ENCODE results near the gene SIGLEC11. TPM values are rescaled to one million over a fixed set of nuclear protein-coding genes. Genes with fewer than 3 reads are reported as not detected.
A peak's percentile ranks its signal among the peaks of the same experiment; 100 is the strongest.

Gene SIGLEC11
- total RNA-seq, 2 donors from 2014 or later = 0.32 to 0.45 TPM

- intact Hi-C loops (cut with DNase I) = no loop called here
- Histone ChIP-seq H3K4me1 (no peaks in the 10 kb centered on the region), H3K36me3 (peaks cover 14% of the 10 kb centered on the region), H3K27ac (no peak overlapping the region), H3K4me3 (no peak overlapping the region), H3K9ac (ENCODE audit: low read depth in 2 of 2, low read length in 2 of 2) (no peak overlapping the region), H3K9me3 (no peaks in the 10 kb centered on the region), H3K27me3 (no peaks in the 10 kb centered on the region)
- DNase-seq = no peak
- TF ChIP-seq CTCF (IDR thresholded peaks at IDR 0.05) = no peak
Observed at GRCh38 chr19:49999371-50000010, 38.5 kb upstream of the SIGLEC11 start.

DNA sequence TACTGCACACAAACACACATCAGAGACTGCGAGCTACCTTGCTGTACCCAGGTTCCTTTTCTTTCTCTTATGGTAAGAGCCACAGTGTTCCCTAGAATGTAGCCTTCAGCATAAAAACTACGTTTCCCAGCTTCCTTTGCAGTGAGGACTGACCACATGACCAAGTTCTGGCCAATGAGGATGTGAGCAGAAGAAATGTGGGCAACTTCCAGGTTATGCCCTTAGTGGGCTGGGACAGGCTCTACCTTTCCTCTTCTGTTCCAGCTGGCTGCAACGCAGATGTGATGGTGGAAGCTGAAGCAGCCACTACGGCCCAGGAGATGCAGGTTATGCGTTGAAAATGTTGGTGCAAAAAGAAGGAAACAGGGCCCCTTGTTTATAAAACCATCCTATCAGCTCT, 36.7 kb upstream of the SIGLEC11 start:
- no peak for DNase-seq
- intact Hi-C loops (cut with DNase I) = no loop called here
- Histone ChIP-seq H3K4me1 (no peaks in the 10 kb centered on the region), H3K36me3 (peaks cover 16% of the 10 kb centered on the region), H3K4me3 (no peak overlapping the region), H3K9ac (ENCODE audit: low read depth in 2 of 2, low read length in 2 of 2) (no peak overlapping the region), H3K9me3 (no peaks in the 10 kb centered on the region), H3K27me3 (no peaks in the 10 kb centered on the region), H3K27ac (no peak overlapping the region)
- no peak for TF ChIP-seq CTCF (IDR thresholded peaks at IDR 0.05)

- no peaks in the 10 kb centered on the region for H3K4me1 ChIP-seq
- H3K9me3 ChIP-seq = no peaks in the 10 kb centered on the region
- H3K4me3 ChIP-seq = no peak overlapping the region
- H3K36me3 ChIP-seq = no peaks in the 10 kb centered on the region
- intact Hi-C loops (cut with DNase I) = no loop called here
- no peak for TF ChIP-seq CTCF (IDR thresholded peaks at IDR 0.05)
- H3K9ac ChIP-seq (ENCODE audit: low read depth in 2 of 2, low read length in 2 of 2) = no peak overlapping the region
- no peak for DNase-seq
- no peak overlapping the region for H3K27ac ChIP-seq
- no peaks in the 10 kb centered on the region for H3K27me3 ChIP-seq
Observed at GRCh38 chr19:49988433-49988832, 27.5 kb upstream of the SIGLEC11 start.

- H3K36me3 ChIP-seq = no peaks in the 10 kb centered on the region
- no peak overlapping the region for H3K27ac ChIP-seq
- no peaks in the 10 kb centered on the region for H3K4me1 ChIP-seq
- no peak for TF ChIP-seq CTCF (IDR thresholded peaks at IDR 0.05)
- no peak for DNase-seq
- H3K9ac ChIP-seq (ENCODE audit: low read depth in 2 of 2, low read length in 2 of 2) = no peak overlapping the region
- no peak overlapping the region for H3K4me3 ChIP-seq
- H3K27me3 ChIP-seq = no peaks in the 10 kb centered on the region
- intact Hi-C loops (cut with DNase I) = no loop called here
- H3K9me3 ChIP-seq = no peaks in the 10 kb centered on the region
Observed at GRCh38 chr19:49988007-49988406, 27.0 kb upstream of the SIGLEC11 start.

- no peaks in the 10 kb centered on the region for H3K4me1 ChIP-seq
- no peaks in the 10 kb centered on the region for H3K27me3 ChIP-seq
- peak; percentile 92 for DNase-seq
- no peaks in the 10 kb centered on the region for H3K9me3 ChIP-seq
- H3K27ac ChIP-seq = no peak overlapping the region
- intact Hi-C loops (cut with DNase I) = no loop called here
- H3K36me3 ChIP-seq = no peaks in the 10 kb centered on the region
- no peak for TF ChIP-seq CTCF (IDR thresholded peaks at IDR 0.05)
- no peak overlapping the region for H3K4me3 ChIP-seq
- no peak overlapping the region for H3K9ac ChIP-seq (ENCODE audit: low read depth in 2 of 2, low read length in 2 of 2)
Observed at GRCh38 chr19:49987159-49987698, 26.3 kb upstream of the SIGLEC11 start.
